Mucosa of rectum (tissue), 2 donors: ENCODE results near the gene MSI2.

Experiments
- H3K27ac ChIP-seq, 2 donors: one replicate each; pipeline ENCODE4 v1.7.0; 2013; ENCODE audit warnings: inconsistent platforms in 2 of 2, low read depth in 2 of 2, low read length in 2 of 2
- H3K27me3 ChIP-seq, 2 donors: one replicate each; pipeline ENCODE4 v1.7.0; 2013; ENCODE audit warnings: low read length in 2 of 2; ENCODE audit not compliant: control insufficient read depth in 2 of 2, insufficient read depth in 2 of 2
- H3K36me3 ChIP-seq, 2 donors: one replicate each; pipeline ENCODE4 v1.7.0; 2013; ENCODE audit warnings: low read length in 2 of 2; ENCODE audit not compliant: control insufficient read depth in 2 of 2, insufficient read depth in 2 of 2
- H3K4me1 ChIP-seq, 2 donors: one replicate each; pipeline ENCODE4 v1.7.0; 2013; ENCODE audit warnings: low read length in 2 of 2, mild to moderate bottlenecking in 1 of 2; ENCODE audit not compliant: control insufficient read depth in 2 of 2, insufficient read depth in 2 of 2
- H3K4me3 ChIP-seq, 2 donors: one replicate each; pipeline ENCODE4 v1.7.0; 2013; ENCODE audit warnings: low read length in 2 of 2
- H3K9ac ChIP-seq, 2 donors: one replicate each; pipeline ENCODE4 v1.7.0; 2013; ENCODE audit warnings: low read length in 2 of 2, low read depth in 1 of 2, mild to moderate bottlenecking in 1 of 2
- H3K9me3 ChIP-seq, 2 donors: one replicate each; pipeline ENCODE4 v1.7.0; 2013; ENCODE audit warnings: low read length in 2 of 2; ENCODE audit not compliant: control insufficient read depth in 2 of 2
- donor health status: healthy.
- donor health status: Normal muscosa, but diverticular disease.

Gene MSI2

DNA sequence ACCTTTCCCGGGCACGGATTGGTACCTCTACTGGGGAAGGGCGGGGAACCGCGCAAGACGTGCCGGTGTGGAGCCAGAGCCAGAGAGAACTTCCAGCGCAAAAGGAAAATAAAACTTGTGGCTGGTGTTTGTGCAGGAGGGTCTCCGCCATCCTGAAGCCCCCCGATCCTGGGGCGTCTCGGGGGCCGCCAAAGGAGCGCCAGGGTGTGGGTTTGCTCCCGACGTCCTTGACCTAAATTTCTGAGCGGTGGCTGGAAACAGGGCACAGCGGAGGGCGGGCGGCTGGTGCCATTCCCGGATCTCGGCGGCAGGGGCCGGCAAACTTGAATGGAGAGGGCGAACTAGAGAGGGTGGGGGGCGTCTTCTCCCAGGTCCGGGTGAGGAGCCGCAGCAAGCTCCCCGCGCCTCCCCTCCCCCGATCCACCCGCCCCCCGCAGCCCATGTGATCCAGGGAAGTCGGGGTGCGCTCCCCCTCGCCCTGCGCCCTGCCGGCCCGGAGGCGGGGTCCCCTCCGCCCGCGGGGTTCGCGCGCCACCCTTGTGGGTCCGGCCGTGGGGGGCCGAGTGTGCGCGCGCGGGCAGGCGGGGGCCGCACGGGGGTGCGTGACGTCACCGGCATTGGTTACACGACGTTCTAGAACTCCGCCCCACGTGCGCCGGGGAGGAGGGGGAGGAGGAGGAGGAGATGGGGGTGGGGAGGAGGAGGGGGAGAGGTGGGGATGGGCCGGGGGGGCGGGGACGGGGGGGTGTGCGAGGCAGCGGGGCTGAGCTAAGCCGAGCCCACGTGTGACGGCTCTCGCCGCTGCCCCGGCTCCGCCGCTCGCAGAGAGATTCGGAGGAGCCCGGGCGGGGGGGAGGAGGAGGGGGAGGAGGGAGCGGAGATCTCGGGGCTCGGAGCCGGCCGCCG lies at the start of gene MSI2:
Gene MSI2, plus strand, starts transcription at position 748 of the 906 bp plus-strand sequence. CDS start 220 bp downstream, outside the sequence.
- H3K4me3 ChIP-seq, result peak within 1 kb of the TSS; percentile 71 to 86
- peaks cover 7% of the 10 kb centered on the region in 2 donors for H3K4me1 ChIP-seq
- H3K9me3 ChIP-seq, result no peaks in the 10 kb centered on the region
- H3K27ac ChIP-seq, result peak within 1 kb of the TSS; percentile 74 to 77
- H3K36me3 ChIP-seq, result no peaks in the 10 kb centered on the region
- peak within 1 kb of the TSS; percentile 63 to 83 for H3K9ac ChIP-seq
- no peaks in the 10 kb centered on the region for H3K27me3 ChIP-seq

DNA sequence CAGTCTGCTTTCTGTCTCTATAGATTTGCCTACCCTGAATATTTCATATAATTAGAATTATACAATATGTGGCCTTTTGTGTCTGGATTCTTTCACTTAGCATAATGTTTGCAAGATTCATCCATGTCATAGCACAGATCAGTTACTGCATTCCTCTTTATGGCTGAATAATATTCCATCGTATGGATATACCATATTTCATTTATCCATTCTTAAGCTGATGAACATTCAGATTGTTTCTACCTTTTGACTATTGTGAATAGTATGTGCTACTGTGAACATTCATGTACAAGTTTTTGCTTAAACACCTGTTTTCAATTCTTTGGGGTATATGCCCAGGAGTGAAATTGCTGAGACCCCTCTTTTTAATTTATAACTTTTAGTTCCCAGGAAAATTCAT lies 49.4 kb upstream of the MSI2 start:
- H3K36me3 ChIP-seq, result no peaks in the 10 kb centered on the region
- H3K27me3 ChIP-seq, result no peaks in the 10 kb centered on the region
- H3K9ac ChIP-seq, result no peak overlapping the region
- H3K9me3 ChIP-seq, result no peaks in the 10 kb centered on the region
- H3K4me1 ChIP-seq, result no peaks in the 10 kb centered on the region
- H3K27ac ChIP-seq, result no peak overlapping the region
- no peak overlapping the region for H3K4me3 ChIP-seq

GRCh38 chr17:57207396-57207795 lies 48.9 kb upstream of the MSI2 start:
- Histone ChIP-seq H3K36me3 (no peaks in the 10 kb centered on the region), H3K4me1 (no peaks in the 10 kb centered on the region), H3K9ac (no peak overlapping the region), H3K4me3 (no peak overlapping the region), H3K27ac (no peak overlapping the region), H3K9me3 (no peaks in the 10 kb centered on the region), H3K27me3 (no peaks in the 10 kb centered on the region)

DNA sequence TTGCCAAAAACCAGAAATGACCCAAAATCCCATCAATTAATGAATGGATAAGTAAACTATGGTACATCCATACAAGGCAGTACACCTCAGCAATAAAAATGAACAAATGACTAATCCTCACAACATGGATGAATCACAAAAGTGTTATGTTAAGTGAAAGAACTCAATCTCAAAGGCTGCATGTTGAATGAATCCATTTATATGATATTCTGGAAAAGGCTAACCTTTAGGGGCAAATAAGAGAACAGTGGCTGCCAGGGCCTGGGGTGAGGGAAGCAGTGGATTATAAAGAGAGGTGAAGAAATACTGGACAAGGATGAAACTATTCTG lies 46.1 kb upstream of the MSI2 start:
- no peak overlapping the region for H3K4me3 ChIP-seq
- no peaks in the 10 kb centered on the region for H3K36me3 ChIP-seq
- no peaks in the 10 kb centered on the region for H3K27me3 ChIP-seq
- H3K4me1 ChIP-seq, result no peaks in the 10 kb centered on the region
- no peak overlapping the region for H3K9ac ChIP-seq
- H3K27ac ChIP-seq, result no peak overlapping the region
- H3K9me3 ChIP-seq, result no peaks in the 10 kb centered on the region

DNA sequence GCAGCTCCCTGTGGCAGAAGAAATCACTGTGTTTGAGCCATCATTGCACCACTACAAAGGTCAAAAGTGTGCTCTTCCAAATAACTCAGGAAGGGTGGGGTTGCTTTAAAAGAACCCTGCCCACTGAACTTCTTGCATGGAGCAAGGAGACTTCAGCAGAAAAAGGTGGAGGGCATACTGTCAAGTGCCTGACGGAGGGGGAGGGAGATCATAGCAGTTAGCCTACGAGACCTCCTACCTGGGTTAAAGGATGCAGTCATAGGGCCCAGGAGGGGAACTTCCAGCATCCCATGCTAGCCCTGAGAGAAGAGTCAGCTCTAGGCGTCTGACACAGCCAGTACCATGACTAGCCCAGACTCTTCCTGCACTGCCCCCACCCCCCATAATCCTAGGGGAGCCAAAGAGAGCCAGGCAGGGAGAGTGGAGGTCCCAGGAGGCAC lies 45.3 kb upstream of the MSI2 start:
- Histone ChIP-seq H3K9ac (no peak overlapping the region), H3K4me3 (no peak overlapping the region), H3K27ac (no peak overlapping the region), H3K9me3 (no peaks in the 10 kb centered on the region), H3K36me3 (no peaks in the 10 kb centered on the region), H3K27me3 (no peaks in the 10 kb centered on the region), H3K4me1 (no peaks in the 10 kb centered on the region)

GRCh38 chr17:57211543-57211942 lies 44.8 kb upstream of the MSI2 start:
- H3K27me3 ChIP-seq, result no peaks in the 10 kb centered on the region
- H3K36me3 ChIP-seq, result no peaks in the 10 kb centered on the region
- no peaks in the 10 kb centered on the region for H3K4me1 ChIP-seq
- H3K9me3 ChIP-seq, result no peaks in the 10 kb centered on the region
- no peak overlapping the region for H3K4me3 ChIP-seq
- no peak overlapping the region for H3K27ac ChIP-seq
- H3K9ac ChIP-seq, result no peak overlapping the region

- no peak overlapping the region for H3K4me3 ChIP-seq
- H3K27me3 ChIP-seq, result no peaks in the 10 kb centered on the region
- no peaks in the 10 kb centered on the region for H3K9me3 ChIP-seq
- H3K36me3 ChIP-seq, result no peaks in the 10 kb centered on the region
- no peak overlapping the region for H3K9ac ChIP-seq
- H3K4me1 ChIP-seq, result no peaks in the 10 kb centered on the region
- H3K27ac ChIP-seq, result no peak overlapping the region
Measured at GRCh38 chr17:57213180-57213825, 43.0 kb upstream of the MSI2 start.

GRCh38 chr17:57215317-57215716 lies 41.0 kb upstream of the MSI2 start:
- Histone ChIP-seq H3K27ac (no peak overlapping the region), H3K4me1 (no peaks in the 10 kb centered on the region)

GRCh38 chr17:57221366-57222350 lies 34.7 kb upstream of the MSI2 start:
- no peaks in the 10 kb centered on the region for H3K27me3 ChIP-seq
- H3K9ac ChIP-seq, result no peak overlapping the region
- H3K27ac ChIP-seq, result no peak overlapping the region
- H3K9me3 ChIP-seq, result peaks cover 0 to 3% of the 10 kb centered on the region in 2 donors
- H3K36me3 ChIP-seq, result no peaks in the 10 kb centered on the region
- no peaks in the 10 kb centered on the region for H3K4me1 ChIP-seq
- H3K4me3 ChIP-seq, result no peak overlapping the region

More at GRCh38 chr17:57215317-57215716, 41.0 kb upstream of the MSI2 start:
- no peaks in the 10 kb centered on the region for H3K27me3 ChIP-seq
- H3K9ac ChIP-seq, result no peak overlapping the region
- no peaks in the 10 kb centered on the region for H3K9me3 ChIP-seq
- H3K4me3 ChIP-seq, result no peak overlapping the region
- no peaks in the 10 kb centered on the region for H3K36me3 ChIP-seq
